Renal cortical epithelial cell (primary cell): Measurements from ENCODE around the gene PRKG1. TPM values are rescaled to one million over a fixed set of nuclear protein-coding genes. Genes with fewer than 3 reads are reported as not detected.

Source experiments
- DNase-seq: peaks from one replicate; pipeline ENCODE4 v3.0.0-alpha.2; 2011; ENCODE audit warnings: low read depth
- total RNA-seq: library from RNA; depleted of rRNA; stranded (reverse); fragments of >200 nt; gene quantifications from 2 replicates; pipeline ENCODE4 v1.2.3, GENCODE V29; 2014

PRKG1 gene
- total RNA-seq, 1 donor from 2014 or later = 2.3 TPM

- DNase-seq = no peak
Measured at GRCh38 chr10:51596695-51597094, 522.4 kb downstream of the PRKG1 start.

GRCh38 chr10:51599647-51600046, 525.4 kb downstream of the PRKG1 start:
- no peak for DNase-seq

GRCh38 chr10:51602326-51602725, 528.0 kb downstream of the PRKG1 start:
- peak; percentile 7 for DNase-seq

GRCh38 chr10:51604579-51604978, 530.3 kb downstream of the PRKG1 start:
- DNase-seq = no peak

GRCh38 chr10:51606825-51607462, 532.7 kb downstream of the PRKG1 start:
- peak; percentile 87 for DNase-seq

GRCh38 chr10:51607463-51607835, 533.2 kb downstream of the PRKG1 start:
- no peak for DNase-seq

- DNase-seq = no peak
Measured at GRCh38 chr10:51608211-51608610, 533.9 kb downstream of the PRKG1 start.

GRCh38 chr10:51615764-51616298, 541.5 kb downstream of the PRKG1 start:
- DNase-seq = no peak

GRCh38 chr10:51617576-51618235, 543.4 kb downstream of the PRKG1 start:
- no peak for DNase-seq

GRCh38 chr10:51619365-51619764, 545.1 kb downstream of the PRKG1 start:
- no peak for DNase-seq

- no peak for DNase-seq
Measured at GRCh38 chr10:51620131-51620530, 545.8 kb downstream of the PRKG1 start.

GRCh38 chr10:51624013-51624412, 549.7 kb downstream of the PRKG1 start:
- DNase-seq = peak; percentile 63

GRCh38 chr10:51629934-51630639, 555.8 kb downstream of the PRKG1 start:
- DNase-seq = no peak

- no peak for DNase-seq
Measured at GRCh38 chr10:51630640-51631005, 556.3 kb downstream of the PRKG1 start.

- no peak for DNase-seq
Measured at GRCh38 chr10:51635436-51635835, 561.1 kb downstream of the PRKG1 start.

GRCh38 chr10:51638211-51638610, 563.9 kb downstream of the PRKG1 start:
- no peak for DNase-seq

- DNase-seq = no peak
Measured at GRCh38 chr10:51638737-51639136, 564.5 kb downstream of the PRKG1 start.

- no peak for DNase-seq
Measured at GRCh38 chr10:51640120-51640819, 566.0 kb downstream of the PRKG1 start.

- no peak for DNase-seq
Measured at GRCh38 chr10:51642581-51642980, 568.3 kb downstream of the PRKG1 start.

- DNase-seq = no peak
Measured at GRCh38 chr10:51643734-51644133, 569.4 kb downstream of the PRKG1 start.

- DNase-seq = no peak
Measured at GRCh38 chr10:51649064-51649463, 574.8 kb downstream of the PRKG1 start.

- no peak for DNase-seq
Measured at GRCh38 chr10:51651063-51651462, 576.8 kb downstream of the PRKG1 start.
